COR-L47 (cell line): ENCODE results near the gene KCNJ14.
"Not testable (repeated sequence)": the region's sequence is repeated elsewhere in the genome, so short reads cannot be mapped to it uniquely, and the experiment has no call there.

Experiments
- DNase-seq: peaks from one replicate; lab custom pipeline; 2025; lab: John Stamatoyannopoulos, UW

KCNJ14 gene

GRCh38 chr19:48488478-48488877 lies 33.1 kb downstream of the KCNJ14 start:
- DNase-seq: not testable (repeated sequence)

GRCh38 chr19:48489608-48490216 lies 34.3 kb downstream of the KCNJ14 start:
- DNase-seq: peak; percentile 34

- DNase-seq: peak; percentile 39
These were observed 35.8 kb downstream of the KCNJ14 start for GRCh38 chr19:48490981-48491792.

GRCh38 chr19:48491793-48492123 lies 36.4 kb downstream of the KCNJ14 start:
- DNase-seq: no peak

- no peak for DNase-seq
These were observed 37.7 kb downstream of the KCNJ14 start for GRCh38 chr19:48492925-48493717.

- DNase-seq: no peak
These were observed 38.5 kb downstream of the KCNJ14 start for GRCh38 chr19:48493718-48494401.

- no peak for DNase-seq
These were observed 40.0 kb downstream of the KCNJ14 start for GRCh38 chr19:48495396-48495795.

GRCh38 chr19:48496959-48497727 lies 41.8 kb downstream of the KCNJ14 start:
- DNase-seq: no peak

GRCh38 chr19:48497728-48498594 lies 42.6 kb downstream of the KCNJ14 start:
- no peak for DNase-seq

- no peak for DNase-seq
These were observed 43.4 kb downstream of the KCNJ14 start for GRCh38 chr19:48498595-48499311.

- no peak for DNase-seq
These were observed 44.1 kb downstream of the KCNJ14 start for GRCh38 chr19:48499316-48500090.

- no peak for DNase-seq
These were observed 45.6 kb downstream of the KCNJ14 start for GRCh38 chr19:48500830-48501493.

GRCh38 chr19:48501494-48502349 lies 46.3 kb downstream of the KCNJ14 start:
- peak; percentile 78 for DNase-seq

GRCh38 chr19:48502350-48503018 lies 47.1 kb downstream of the KCNJ14 start:
- no peak for DNase-seq

GRCh38 chr19:48506138-48506733 lies 50.9 kb downstream of the KCNJ14 start:
- peak; percentile 35 for DNase-seq

GRCh38 chr19:48507911-48508439 lies 52.6 kb downstream of the KCNJ14 start:
- no peak for DNase-seq
